Naive thymus-derived CD8-positive, alpha-beta T cell (primary cell): ENCODE data around the gene CRB2. TPM values are rescaled to one million over a fixed set of nuclear protein-coding genes. Genes with fewer than 3 reads are reported as not detected.
"Not testable (repeated sequence)": the region's sequence is repeated elsewhere in the genome, so short reads cannot be mapped to it uniquely, and the experiment has no call there.

ENCODE experiments used
- ATAC-seq, 2 donors: fragments of 150-1000 bp; cut with Tn5 transposase in 1 of 2; sonication (Bioruptor Pico), chemical (Tn5 transposase) in 1 of 2; 1 replicate in 1 of 2; 2 replicates in 1 of 2; pipeline ENCODE4 v1.10.0; 2021; ENCODE audit warnings: mild to moderate bottlenecking in 2 of 2, moderate library complexity in 2 of 2
- POLR2A ChIA-PET: fragments of 350-600 bp; sonication (Branson Sonifier 250); formaldehyde crosslinking; loops from one replicate; lab custom pipeline; 2021; ENCODE audit warnings: antibody characterized with exemption; lab: Charles Lee
- DNase-seq, 10 donors: peaks; one replicate each; pipeline versions ENCODE4 v3.0.0 to v3.0.0-alpha.2; 2020 to 2022
- H3K27ac Mint-ChIP-seq, 10 donors: one replicate each; pipeline ENCODE4 v1.8.0; 2020 to 2022; ENCODE audit warnings: mild to moderate bottlenecking in 10 of 10, mixed read lengths in 10 of 10, moderate library complexity in 4 of 10, inconsistent platforms in 1 of 10
- H3K27me3 Mint-ChIP-seq, 5 donors: one replicate each; pipeline ENCODE4 v1.8.0; 2021 to 2022; ENCODE audit warnings: mixed read lengths in 5 of 5
- H3K36me3 Mint-ChIP-seq, 3 donors: one replicate each; pipeline ENCODE4 v1.8.0; 2020 to 2022; ENCODE audit warnings: mixed read lengths in 3 of 3, mild to moderate bottlenecking in 2 of 3, inconsistent platforms in 1 of 3
- H3K4me1 Mint-ChIP-seq, 4 donors: one replicate each; pipeline ENCODE4 v1.8.0; 2021 to 2022; ENCODE audit warnings: mixed read lengths in 4 of 4
- H3K4me3 Mint-ChIP-seq, 10 donors: one replicate each; pipeline ENCODE4 v1.8.0; 2020 to 2022; ENCODE audit warnings: mild to moderate bottlenecking in 10 of 10, mixed read lengths in 10 of 10, moderate library complexity in 6 of 10, inconsistent platforms in 1 of 10
- H3K9me3 Mint-ChIP-seq, 9 donors: one replicate each; pipeline ENCODE4 v1.8.0; 2020 to 2022; ENCODE audit warnings: mixed read lengths in 9 of 9, mild to moderate bottlenecking in 3 of 9, inconsistent platforms in 1 of 9, moderate library complexity in 1 of 9
- polyA plus RNA-seq, 3 donors: library from polyadenylated mRNA; unstranded; fragments of 300-500 nt; fragmentation: Illumina TruSeq; gene quantifications; one replicate each; pipeline ENCODE4 v1.2.3, GENCODE V29; 2021
- total RNA-seq, 8 experiments: library from RNA in 2 of 8; stranded (reverse) in 2 of 8; gene quantifications; one replicate each; pipeline ENCODE4 v1.2.3 and lab custom pipeline; 2021 to 2026

Gene CRB2
- total and polyA plus RNA-seq, 5 experiments from 2014 or later = 0.08 to 0.25 (median 0.18) TPM; not detected in 2

- peaks cover 6 to 43% (median 9%) of the 10 kb centered on the region in 4 donors for H3K4me1 Mint-ChIP-seq
- H3K27me3 Mint-ChIP-seq, ATAC-seq, DNase-seq, POLR2A ChIA-PET, H3K4me3 Mint-ChIP-seq, H3K27ac Mint-ChIP-seq, H3K9me3 Mint-ChIP-seq, H3K36me3 Mint-ChIP-seq: not testable (repeated sequence)
Observed at GRCh38 chr9:123333058-123333669, 22.8 kb upstream of the CRB2 start.

- H3K4me1 Mint-ChIP-seq = peaks cover 16 to 50% (median 18%) of the 10 kb centered on the region in 4 donors
- H3K36me3 Mint-ChIP-seq = no peaks in the 10 kb centered on the region
- no peaks in the 10 kb centered on the region for H3K9me3 Mint-ChIP-seq
- DNase-seq (no peak), ATAC-seq (no peak)
- no peak overlapping the region for H3K4me3 Mint-ChIP-seq
- H3K27ac Mint-ChIP-seq = no peak overlapping the region
- POLR2A ChIA-PET = interaction anchor here (2.3 kb wide), 1 partner anchor 11 kb away, joined by 5 read pairs; no protein-coding TSS in a partner anchor
- H3K27me3 Mint-ChIP-seq = no peaks in the 10 kb centered on the region
Observed at GRCh38 chr9:123334639-123335038, 21.4 kb upstream of the CRB2 start.

- no peak for ATAC-seq
- H3K4me3 Mint-ChIP-seq = peak overlapping the region in 1 of 10 donors; percentile 56
- no peaks in the 10 kb centered on the region for H3K9me3 Mint-ChIP-seq
- no peak for DNase-seq
- POLR2A ChIA-PET = interaction anchor here (0.6 to 2.3 kb wide), 2 partner anchors 12 to 432 kb away, joined by 3 to 5 read pairs; no protein-coding TSS in a partner anchor
- no peaks in the 10 kb centered on the region for H3K36me3 Mint-ChIP-seq
- H3K27me3 Mint-ChIP-seq = no peaks in the 10 kb centered on the region
- H3K4me1 Mint-ChIP-seq = peaks cover 20 to 58% (median 26%) of the 10 kb centered on the region in 4 donors
- peak overlapping the region in 4 of 10 donors; percentile 35 to 83 (median 54) for H3K27ac Mint-ChIP-seq
Observed at GRCh38 chr9:123335193-123335985, 20.6 kb upstream of the CRB2 start.

- Mint-ChIP-seq H3K4me3 (no peak overlapping the region), H3K27ac (peak overlapping the region in 3 of 10 donors; percentile 35 to 69 (median 40))
Observed at GRCh38 chr9:123335986-123336329, 20.0 kb upstream of the CRB2 start.

DNA sequence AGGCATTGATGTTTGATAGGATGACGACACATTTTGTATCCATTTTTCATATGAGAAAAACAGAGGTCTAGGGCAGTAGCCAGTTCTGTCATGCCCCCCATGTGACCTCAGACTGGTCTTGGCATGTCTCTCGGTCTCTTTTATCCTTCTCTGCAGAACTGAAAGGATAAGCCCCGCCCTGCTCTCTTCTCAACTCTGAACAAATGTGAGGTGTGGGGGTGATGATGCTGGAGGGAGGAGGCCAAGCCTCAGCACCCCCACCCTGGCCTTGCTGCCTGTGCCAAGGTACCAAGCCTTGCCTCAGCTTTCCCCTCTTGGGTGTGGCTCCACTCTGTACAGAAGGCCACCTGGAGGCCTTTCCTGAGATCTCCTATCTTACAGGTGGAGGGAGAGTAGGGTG, 19.5 kb upstream of the CRB2 start:
- H3K4me3 Mint-ChIP-seq = no peak overlapping the region
- no peak for ATAC-seq
- peaks cover 25 to 69% (median 36%) of the 10 kb centered on the region in 4 donors for H3K4me1 Mint-ChIP-seq
- H3K27ac Mint-ChIP-seq = peak overlapping the region in 2 of 10 donors; percentile 69 to 87
- H3K9me3 Mint-ChIP-seq = no peaks in the 10 kb centered on the region
- H3K36me3 Mint-ChIP-seq = no peaks in the 10 kb centered on the region
- DNase-seq = no peak
- no peaks in the 10 kb centered on the region for H3K27me3 Mint-ChIP-seq
- POLR2A ChIA-PET = interaction anchor here (2.3 kb wide), 1 partner anchor 13 kb away, joined by 5 read pairs; no protein-coding TSS in a partner anchor

More at GRCh38 chr9:123335986-123336329, 20.0 kb upstream of the CRB2 start:
- Mint-ChIP-seq H3K4me1 (peaks cover 23 to 64% (median 32%) of the 10 kb centered on the region in 4 donors), H3K9me3 (no peaks in the 10 kb centered on the region), H3K36me3 (no peaks in the 10 kb centered on the region), H3K27me3 (no peaks in the 10 kb centered on the region)
- ATAC-seq (no peak), DNase-seq (no peak)
- POLR2A ChIA-PET = interaction anchor here (0.6 to 2.3 kb wide), 2 partner anchors 13 to 433 kb away, joined by 3 to 5 read pairs; no protein-coding TSS in a partner anchor

DNA sequence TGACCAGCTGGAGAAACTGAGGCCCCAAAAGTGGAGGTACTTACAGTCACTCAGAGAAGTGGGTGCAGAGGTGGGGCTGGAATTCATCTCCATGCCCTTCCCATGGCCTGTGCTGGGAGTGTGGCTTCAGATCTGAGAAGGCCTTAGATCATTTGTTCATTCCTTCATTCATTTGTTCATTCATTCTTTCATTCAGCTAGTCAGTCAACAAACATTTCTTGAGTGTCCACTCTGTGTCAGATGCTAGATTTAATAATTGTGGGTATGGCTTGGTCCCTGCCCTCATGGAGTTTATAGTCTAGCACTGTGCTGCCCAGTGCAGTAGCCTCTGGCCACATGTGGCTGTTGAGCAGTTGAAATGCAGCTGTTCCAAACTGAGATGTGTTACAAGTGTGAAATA, 19.0 kb upstream of the CRB2 start:
- H3K4me1 Mint-ChIP-seq = peaks cover 28 to 74% (median 40%) of the 10 kb centered on the region in 4 donors
- no peaks in the 10 kb centered on the region for H3K27me3 Mint-ChIP-seq
- no peaks in the 10 kb centered on the region for H3K9me3 Mint-ChIP-seq
- H3K27ac Mint-ChIP-seq = peak overlapping the region in 2 of 10 donors; percentile 25 to 69
- no peaks in the 10 kb centered on the region for H3K36me3 Mint-ChIP-seq
- POLR2A ChIA-PET = interaction anchor here (1.4 to 2.3 kb wide), 2 partner anchors 8 to 14 kb away, joined by 5 read pairs; no protein-coding TSS in a partner anchor
- H3K4me3 Mint-ChIP-seq = no peak overlapping the region
- ATAC-seq (no peak), DNase-seq (no peak)

GRCh38 chr9:123337971-123338370, 18.0 kb upstream of the CRB2 start:
- Mint-ChIP-seq H3K4me3 (peak overlapping the region in 4 of 10 donors; percentile 24 to 93 (median 85)), H3K4me1 (peaks cover 31 to 82% (median 40%) of the 10 kb centered on the region in 4 donors), H3K9me3 (no peaks in the 10 kb centered on the region), H3K36me3 (no peaks in the 10 kb centered on the region), H3K27ac (peak overlapping the region in 4 of 10 donors; percentile 60 to 96 (median 93)), H3K27me3 (no peaks in the 10 kb centered on the region)
- ATAC-seq (peak in 1 of 2 donors; percentile 9), DNase-seq (peak in 1 of 10 donors; percentile 43)
- POLR2A ChIA-PET = interaction anchor here (1.4 to 3.3 kb wide), 3 partner anchors 9 to 34 kb away, joined by 5 to 25 read pairs (median 16); no protein-coding TSS in a partner anchor

DNA sequence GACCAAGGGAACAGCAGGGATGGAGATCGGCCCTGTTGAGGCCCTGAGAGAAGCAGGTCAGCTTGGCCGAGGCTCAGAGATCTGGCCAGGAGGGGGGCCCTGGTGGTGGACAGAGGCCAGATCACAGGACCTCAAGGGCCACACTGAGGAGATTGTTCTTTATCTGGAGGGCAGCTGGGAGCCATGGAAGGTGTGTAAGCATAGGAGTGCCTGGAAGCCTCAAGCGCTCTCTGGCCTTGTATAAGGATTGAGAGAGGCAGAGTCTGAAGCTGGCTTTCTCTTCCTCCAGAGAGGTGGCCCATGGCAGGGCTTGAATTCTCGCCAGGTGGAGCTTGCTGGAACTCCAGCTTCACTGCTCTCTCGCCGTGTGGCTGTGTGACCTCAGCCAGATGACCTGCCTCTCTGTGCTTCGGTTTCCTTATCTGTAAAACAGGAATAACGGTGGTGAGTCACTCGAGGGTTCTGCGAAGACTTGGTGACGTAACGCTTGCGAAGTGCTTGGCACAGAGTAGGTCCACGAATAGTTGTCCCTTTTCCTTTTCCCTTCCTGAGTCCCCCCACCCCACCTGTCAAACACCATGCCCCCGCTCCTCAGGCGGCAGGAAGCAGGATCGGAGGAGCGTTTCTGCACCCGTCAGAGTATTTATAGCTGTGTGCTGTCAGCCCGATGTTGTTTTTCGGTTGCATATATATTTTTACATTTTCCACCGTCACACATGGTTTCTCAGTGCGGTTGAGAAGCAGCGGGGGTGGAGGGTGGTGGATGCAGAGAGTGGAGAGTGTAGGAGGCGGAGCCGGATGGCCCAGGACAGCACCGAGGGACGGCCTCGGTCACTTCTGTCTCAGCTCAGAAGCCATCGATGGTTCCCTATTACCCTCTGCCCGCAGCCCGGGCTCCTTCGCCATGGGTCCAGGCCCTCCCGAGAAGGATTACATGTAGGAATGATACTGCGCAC, 17.0 kb upstream of the CRB2 start:
- DNase-seq (peak in 8 of 10 donors; percentile 7 to 45 (median 34)), ATAC-seq (peak; percentile 69)
- Mint-ChIP-seq H3K4me1 (peaks cover 31 to 86% (median 40%) of the 10 kb centered on the region in 4 donors), H3K4me3 (peak overlapping the region; percentile 80 to 93 (median 90)), H3K27me3 (no peaks in the 10 kb centered on the region), H3K36me3 (no peaks in the 10 kb centered on the region), H3K27ac (peak overlapping the region; percentile 80 to 96 (median 92)), H3K9me3 (no peaks in the 10 kb centered on the region)
- POLR2A ChIA-PET = interaction anchor here (0.5 to 3.3 kb wide), 8 partner anchors 12 to 164 kb away, joined by 3 to 25 read pairs (median 6); no protein-coding TSS in a partner anchor

- peaks cover 31 to 85% (median 40%) of the 10 kb centered on the region in 4 donors for H3K4me1 Mint-ChIP-seq
- no peaks in the 10 kb centered on the region for H3K27me3 Mint-ChIP-seq
- peak overlapping the region; percentile 80 to 96 (median 92) for H3K27ac Mint-ChIP-seq
- no peaks in the 10 kb centered on the region for H3K9me3 Mint-ChIP-seq
- POLR2A ChIA-PET = interaction anchor here (0.6 to 3.3 kb wide), 7 partner anchors 13 to 165 kb away, joined by 3 to 25 read pairs (median 6); no protein-coding TSS in a partner anchor
- H3K4me3 Mint-ChIP-seq = peak overlapping the region; percentile 80 to 93 (median 90)
- H3K36me3 Mint-ChIP-seq = no peaks in the 10 kb centered on the region
- peak in 8 of 10 donors; percentile 14 to 39 (median 30) for DNase-seq
- ATAC-seq = peak; percentile 59 to 65
Observed at GRCh38 chr9:123339666-123340510, 16.1 kb upstream of the CRB2 start.

DNA sequence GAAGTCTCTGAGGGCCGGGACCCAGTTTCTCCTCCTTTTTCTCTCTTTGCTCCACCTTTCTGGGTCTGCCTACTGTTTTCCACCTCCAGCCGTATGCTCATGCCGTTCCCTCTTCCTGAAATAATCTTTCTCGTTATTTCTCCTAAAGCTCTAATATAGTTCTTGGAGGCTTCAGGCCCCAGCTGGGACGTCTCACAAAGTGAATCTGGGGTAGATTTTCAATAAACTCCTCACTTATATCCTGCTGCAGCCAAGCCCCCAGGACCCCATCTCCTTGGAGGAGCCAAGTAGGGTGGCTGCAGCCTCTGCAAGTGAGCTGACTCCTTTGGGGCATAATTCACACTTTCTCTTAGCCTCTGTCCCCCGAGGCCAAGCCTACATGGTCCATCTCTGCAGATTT, 14.2 kb upstream of the CRB2 start:
- Mint-ChIP-seq H3K27me3 (no peaks in the 10 kb centered on the region), H3K4me3 (peak overlapping the region in 1 of 10 donors; percentile 39), H3K4me1 (peaks cover 26 to 69% (median 38%) of the 10 kb centered on the region in 4 donors), H3K9me3 (no peaks in the 10 kb centered on the region), H3K36me3 (no peaks in the 10 kb centered on the region), H3K27ac (peak overlapping the region in 5 of 10 donors; percentile 3 to 96 (median 64))
- no peak for ATAC-seq
- POLR2A ChIA-PET = interaction anchor here (0.6 kb wide), 1 partner anchor 182 kb away, joined by 3 read pairs; no protein-coding TSS in a partner anchor
- DNase-seq = no peak

GRCh38 chr9:123342247-123342646, 13.8 kb upstream of the CRB2 start:
- no peaks in the 10 kb centered on the region for H3K9me3 Mint-ChIP-seq
- ATAC-seq = no peak

More at GRCh38 chr9:123342247-123342646, 13.8 kb upstream of the CRB2 start:
- no peaks in the 10 kb centered on the region for H3K36me3 Mint-ChIP-seq
- no peaks in the 10 kb centered on the region for H3K27me3 Mint-ChIP-seq
- no peak overlapping the region for H3K4me3 Mint-ChIP-seq
- no peak for DNase-seq
- POLR2A ChIA-PET = interaction anchor here (0.6 kb wide), 1 partner anchor 181 kb away, joined by 3 read pairs; no protein-coding TSS in a partner anchor
- H3K4me1 Mint-ChIP-seq = peaks cover 26 to 66% (median 38%) of the 10 kb centered on the region in 4 donors
- H3K27ac Mint-ChIP-seq = peak overlapping the region in 3 of 10 donors; percentile 3 to 96 (median 33)
